Neutrophil (primary cell): ENCODE data around the gene GIPC1.

ENCODE experiments used
- H3K27ac ChIP-seq: fragments of 200-600 bp; sonication (generic); 2 replicates; pipeline ENCODE4 v1.5.1; 2016; ENCODE audit warnings: mild to moderate bottlenecking, moderate library complexity
- H3K27me3 ChIP-seq: fragments of 200-600 bp; sonication (generic); 2 replicates; pipeline ENCODE4 v1.6.0; 2016; ENCODE audit warnings: mild to moderate bottlenecking
- H3K36me3 ChIP-seq: fragments of 200-600 bp; sonication (generic); 2 replicates; pipeline ENCODE4 v1.5.1; 2017
- H3K4me1 ChIP-seq, 2 experiments: fragments of 200-600 bp in 1 of 2; sonication (generic) in 1 of 2; 1 replicate in 1 of 2; 2 replicates in 1 of 2; pipeline versions ENCODE4 v1.5.1 to v1.6.1; 2013 to 2016; ENCODE audit warnings: low read depth in 1 of 2, low read length in 1 of 2, mild to moderate bottlenecking in 1 of 2, moderate library complexity in 1 of 2; ENCODE audit not compliant: control insufficient read depth in 1 of 2, insufficient read depth in 1 of 2
- H3K4me3 ChIP-seq, 2 experiments: fragments of 200-600 bp in 1 of 2; sonication (generic) in 1 of 2; 1 replicate in 1 of 2; 2 replicates in 1 of 2; pipeline ENCODE4 v1.5.1; 2013 to 2016; ENCODE audit warnings: low read depth in 1 of 2, low read length in 1 of 2, mild to moderate bottlenecking in 1 of 2, moderate library complexity in 1 of 2
- H3K9me3 ChIP-seq: fragments of 200-600 bp; sonication (generic); 2 replicates; pipeline ENCODE4 v1.5.1; 2016
- CTCF ChIP-seq: fragments of 200-600 bp; sonication (generic); IDR thresholded peaks from 2 replicates; pipeline ENCODE4 v1.5.1; 2016; ENCODE audit warnings: antibody characterized with exemption

GIPC1 gene

DNA sequence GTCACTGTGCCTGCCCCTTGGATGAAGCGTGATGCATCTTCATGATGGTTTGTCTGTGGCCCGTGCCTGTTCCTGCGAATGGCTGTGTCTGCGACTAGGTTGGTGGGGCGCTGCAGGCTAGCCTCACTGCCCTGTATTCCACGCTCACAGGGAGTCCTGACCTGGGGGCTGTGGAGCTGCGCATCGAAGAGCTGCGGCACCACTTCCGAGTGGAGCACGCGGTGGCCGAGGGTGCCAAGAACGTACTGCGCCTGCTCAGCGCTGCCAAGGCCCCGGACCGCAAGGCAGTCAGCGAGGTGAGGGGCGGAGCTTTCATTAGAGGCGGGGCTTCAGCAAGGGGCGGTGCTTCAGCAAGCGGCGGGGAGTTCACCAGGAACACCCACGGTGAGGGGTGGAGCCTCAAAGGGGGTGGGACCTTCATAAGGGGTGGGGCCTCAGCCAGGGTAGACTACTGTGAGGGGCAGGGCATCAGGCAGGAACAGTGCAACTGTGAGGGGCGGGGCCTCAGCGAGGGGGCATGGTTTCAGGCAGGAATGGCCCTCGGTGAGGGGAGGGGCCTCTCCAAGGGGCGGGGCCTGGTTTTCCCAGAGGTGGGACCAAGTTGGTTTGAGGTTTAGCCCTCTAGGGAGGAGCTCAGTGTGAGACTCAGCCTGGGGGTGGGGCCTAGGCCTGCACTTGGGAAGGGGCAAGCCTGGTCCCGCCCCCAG, 45.6 kb downstream of the GIPC1 start:
- H3K9me3 ChIP-seq: no peaks in the 10 kb centered on the region
- peaks cover 98% of the 10 kb centered on the region for H3K36me3 ChIP-seq
- no peak overlapping the region for H3K4me3 ChIP-seq
- no peak for TF ChIP-seq CTCF
- H3K4me1 ChIP-seq: no peaks in the 10 kb centered on the region
- H3K27ac ChIP-seq: no peak overlapping the region
- H3K27me3 ChIP-seq: no peaks in the 10 kb centered on the region

DNA sequence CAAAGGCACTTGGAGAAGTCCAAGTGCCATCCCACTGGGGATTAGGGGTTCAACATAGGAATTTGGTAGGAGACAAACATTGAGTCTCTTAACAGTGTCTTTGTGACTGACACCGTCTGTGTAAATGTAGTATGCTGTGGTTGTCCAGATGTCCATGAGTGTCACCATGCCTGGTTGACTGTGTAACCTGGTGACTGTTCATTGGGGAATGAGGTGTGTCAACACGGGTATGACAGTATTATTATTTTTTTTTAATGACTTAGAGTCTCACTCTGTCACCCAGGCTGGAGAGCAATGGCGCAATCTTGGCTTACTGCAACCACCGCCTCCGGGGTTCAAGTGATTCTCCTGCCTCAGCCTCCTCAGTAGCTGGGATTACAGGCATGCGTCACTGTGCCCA, 46.6 kb downstream of the GIPC1 start:
- Histone ChIP-seq H3K4me1 (no peaks in the 10 kb centered on the region), H3K36me3 (peaks cover 98% of the 10 kb centered on the region), H3K27me3 (no peaks in the 10 kb centered on the region), H3K4me3 (no peak overlapping the region), H3K27ac (no peak overlapping the region), H3K9me3 (no peaks in the 10 kb centered on the region)
- no peak for TF ChIP-seq CTCF

GRCh38 chr19:14446336-14447036, 49.4 kb downstream of the GIPC1 start:
- Histone ChIP-seq H3K9me3 (no peaks in the 10 kb centered on the region), H3K4me1 (peaks cover under 1 to 5% of the 10 kb centered on the region in 2 experiments), H3K27me3 (no peaks in the 10 kb centered on the region), H3K36me3 (peaks cover 98% of the 10 kb centered on the region), H3K4me3 (no peak overlapping the region), H3K27ac (no peak overlapping the region)
- TF ChIP-seq CTCF: no peak

DNA sequence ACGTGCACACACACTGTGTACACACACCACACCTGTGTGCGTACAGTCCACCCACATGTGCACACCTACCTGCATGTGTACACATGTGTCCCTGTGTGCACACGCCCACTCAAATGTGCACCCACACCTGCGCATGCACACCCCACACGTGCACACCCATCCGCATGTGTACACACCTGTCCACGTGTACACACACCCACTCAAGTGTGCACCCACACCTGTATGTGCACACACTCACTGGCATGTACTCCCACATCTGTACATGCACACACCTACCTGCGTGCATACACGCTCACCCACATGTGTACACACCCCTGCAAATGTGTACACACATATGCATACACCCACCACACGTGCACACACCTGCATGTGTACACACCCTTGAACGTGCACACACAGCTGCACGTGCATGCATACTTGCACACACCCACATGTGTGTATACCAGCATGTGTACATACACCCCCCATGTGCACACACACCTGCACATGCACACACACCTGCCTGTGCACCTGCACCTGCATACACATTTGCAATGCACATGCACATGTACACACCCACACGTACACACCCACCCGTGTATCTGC, 52.2 kb downstream of the GIPC1 start:
- TF ChIP-seq CTCF: no peak
- no peak overlapping the region for H3K4me3 ChIP-seq
- H3K9me3 ChIP-seq: no peaks in the 10 kb centered on the region
- H3K27me3 ChIP-seq: no peaks in the 10 kb centered on the region
- H3K36me3 ChIP-seq: peaks cover 75% of the 10 kb centered on the region
- H3K4me1 ChIP-seq: peaks cover 28 to 31% of the 10 kb centered on the region in 2 experiments
- H3K27ac ChIP-seq: no peak overlapping the region

DNA sequence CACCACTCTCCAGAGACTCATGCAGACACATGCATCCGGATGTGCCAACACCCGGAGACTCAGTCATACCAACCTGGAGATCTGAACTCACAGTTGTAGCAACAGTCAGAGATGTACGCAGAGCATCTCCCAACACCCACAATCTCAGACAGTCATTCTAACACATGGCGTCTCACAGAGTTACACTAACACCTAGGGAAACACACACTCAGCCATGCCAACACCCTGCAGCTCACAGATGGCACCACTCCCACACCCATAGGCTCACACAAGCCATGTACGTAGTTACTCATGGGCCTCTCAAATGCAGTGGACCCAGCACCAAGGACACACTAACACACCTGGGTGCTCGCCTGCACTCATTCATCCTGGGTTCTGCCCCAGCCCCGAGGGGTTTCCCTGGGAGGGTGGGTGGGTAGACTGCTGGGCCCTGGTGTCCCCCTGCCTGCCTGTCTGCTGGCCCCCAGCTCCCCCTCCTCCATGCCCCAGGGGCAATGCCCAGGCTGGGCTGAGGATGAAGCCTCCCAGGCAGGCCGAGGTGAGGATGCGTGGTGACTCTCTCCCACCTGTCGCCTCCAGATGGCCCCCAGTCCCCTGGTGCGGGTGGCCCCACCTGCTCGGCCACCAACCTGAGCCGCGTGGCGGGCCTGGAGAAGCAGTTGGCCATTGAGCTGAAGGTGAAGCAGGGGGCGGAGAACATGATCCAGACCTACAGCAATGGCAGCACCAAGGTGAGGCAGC, 52.9 kb downstream of the GIPC1 start:
- Histone ChIP-seq H3K27me3 (no peaks in the 10 kb centered on the region), H3K9me3 (no peaks in the 10 kb centered on the region), H3K36me3 (peaks cover 69% of the 10 kb centered on the region), H3K4me3 (no peak overlapping the region), H3K27ac (no peak overlapping the region), H3K4me1 (peaks cover 34 to 38% of the 10 kb centered on the region in 2 experiments)
- TF ChIP-seq CTCF: no peak
